HG02943 (cell line): Measurements from ENCODE around the gene TECTB.

Source experiments
- ATAC-seq: cut with Tn5 transposase; IDR thresholded peaks from one replicate; pipeline ENCODE4 v1.9.1; 2021; ENCODE audit warnings: mild to moderate bottlenecking, low read depth, moderate library complexity; ENCODE audit not compliant: unreplicated experiment

TECTB gene

GRCh38 chr10:112304267-112304859 is 21.2 kb downstream of the TECTB start:
- ATAC-seq, result no peak

DNA sequence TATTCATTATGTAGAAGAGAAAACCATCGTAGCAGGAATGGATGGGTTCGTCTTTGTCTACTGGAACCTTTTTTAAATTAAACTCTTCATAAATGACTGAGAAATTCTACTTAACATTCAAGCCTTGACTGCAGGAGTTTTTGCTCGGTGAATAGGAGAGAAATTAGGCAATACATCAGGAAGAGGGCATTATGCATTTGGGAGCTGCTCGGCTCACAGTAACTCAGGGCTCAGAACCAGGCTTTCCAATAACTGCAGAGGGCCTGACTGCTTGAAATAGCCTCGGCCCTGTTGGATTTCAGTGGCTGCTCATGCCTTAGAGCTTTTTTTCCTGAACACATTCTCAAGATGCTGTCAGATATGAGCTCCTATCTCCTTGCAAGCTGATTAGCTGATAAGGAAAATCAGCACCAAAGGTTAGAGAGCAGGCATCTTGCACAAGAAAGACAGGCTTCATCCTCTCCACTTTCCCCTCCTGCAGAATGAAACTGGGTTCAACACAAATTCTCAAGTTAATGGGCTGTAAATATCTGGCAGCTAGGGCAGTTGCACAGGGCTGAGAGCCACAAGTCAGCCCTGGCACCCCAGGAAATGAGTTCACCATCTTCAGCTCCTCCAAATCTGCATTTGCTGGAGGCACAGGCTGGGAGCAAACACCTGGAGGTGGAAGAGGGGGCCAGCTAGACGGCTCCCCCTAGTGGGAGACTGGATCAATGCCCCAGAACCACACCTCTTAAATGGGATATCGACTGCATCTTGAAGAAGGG is 24.3 kb downstream of the TECTB start:
- ATAC-seq, result no peak

DNA sequence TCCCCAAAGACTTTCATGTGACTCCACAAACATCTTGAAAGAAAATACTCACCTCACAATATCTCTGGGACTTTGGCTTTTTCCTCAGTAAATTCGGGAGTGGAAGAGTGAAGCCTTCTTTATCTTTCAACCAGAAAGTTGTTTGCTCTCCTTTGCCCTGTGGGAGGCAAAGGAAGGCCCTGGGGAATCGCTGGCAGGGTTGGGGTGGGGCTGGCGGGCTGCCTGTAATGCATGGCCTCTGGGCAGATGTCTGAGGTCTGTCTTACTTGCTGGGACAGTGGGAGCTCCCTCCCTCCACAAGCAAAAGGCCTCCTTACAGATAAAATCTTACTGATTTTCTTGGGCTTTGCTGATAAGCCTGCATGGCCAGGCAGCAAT is 24.9 kb downstream of the TECTB start:
- ATAC-seq, result no peak

- no peak for ATAC-seq
Observed at GRCh38 chr10:112311481-112311880, 28.3 kb downstream of the TECTB start.

GRCh38 chr10:112313234-112313633 is 30.0 kb downstream of the TECTB start:
- ATAC-seq, result no peak

GRCh38 chr10:112313911-112314310 is 30.7 kb downstream of the TECTB start:
- no peak for ATAC-seq

- ATAC-seq, result peak; percentile 76
Observed at GRCh38 chr10:112314822-112315474, 31.7 kb downstream of the TECTB start.

DNA sequence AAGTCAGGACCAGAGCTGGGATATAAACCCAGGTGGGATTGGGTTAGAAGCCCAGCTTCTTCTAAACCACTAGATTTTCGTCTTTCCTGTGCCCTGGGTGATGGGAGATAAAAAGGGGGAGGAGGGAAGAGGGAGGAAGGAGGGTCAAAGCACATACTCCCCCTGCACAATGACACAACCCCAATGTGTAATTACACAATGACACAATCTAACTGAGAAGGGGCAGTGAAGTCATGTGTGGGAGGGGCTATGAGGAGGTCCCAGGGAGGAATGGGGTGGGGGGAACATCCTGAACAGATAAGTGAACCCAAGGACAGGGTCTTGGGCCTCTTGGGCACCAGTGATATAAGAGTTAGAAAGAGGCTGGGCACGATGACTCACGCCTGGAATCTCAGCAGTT is 44.5 kb downstream of the TECTB start:
- ATAC-seq, result no peak

GRCh38 chr10:112330162-112330561 is 47.0 kb downstream of the TECTB start:
- ATAC-seq, result no peak

- ATAC-seq, result no peak
Observed at GRCh38 chr10:112330607-112331160, 47.5 kb downstream of the TECTB start.

DNA sequence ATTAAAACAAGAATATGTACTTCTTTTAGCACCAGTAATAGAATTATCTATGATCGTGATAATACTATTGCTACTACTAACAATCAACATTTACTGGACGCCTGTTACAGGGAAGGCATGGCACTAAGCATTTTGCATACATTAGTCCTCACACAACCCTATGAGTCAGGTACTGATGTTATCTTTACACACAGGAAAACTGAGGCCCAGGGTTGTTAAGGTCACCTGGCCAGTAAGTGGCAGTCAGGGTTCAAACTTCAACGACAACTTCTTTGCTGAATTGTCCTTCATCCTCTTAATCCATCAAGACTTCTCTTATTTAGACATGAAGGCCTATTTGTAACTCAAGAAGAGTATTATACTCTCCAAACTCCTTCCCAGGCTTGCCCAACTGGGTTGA is 48.8 kb downstream of the TECTB start:
- no peak for ATAC-seq

DNA sequence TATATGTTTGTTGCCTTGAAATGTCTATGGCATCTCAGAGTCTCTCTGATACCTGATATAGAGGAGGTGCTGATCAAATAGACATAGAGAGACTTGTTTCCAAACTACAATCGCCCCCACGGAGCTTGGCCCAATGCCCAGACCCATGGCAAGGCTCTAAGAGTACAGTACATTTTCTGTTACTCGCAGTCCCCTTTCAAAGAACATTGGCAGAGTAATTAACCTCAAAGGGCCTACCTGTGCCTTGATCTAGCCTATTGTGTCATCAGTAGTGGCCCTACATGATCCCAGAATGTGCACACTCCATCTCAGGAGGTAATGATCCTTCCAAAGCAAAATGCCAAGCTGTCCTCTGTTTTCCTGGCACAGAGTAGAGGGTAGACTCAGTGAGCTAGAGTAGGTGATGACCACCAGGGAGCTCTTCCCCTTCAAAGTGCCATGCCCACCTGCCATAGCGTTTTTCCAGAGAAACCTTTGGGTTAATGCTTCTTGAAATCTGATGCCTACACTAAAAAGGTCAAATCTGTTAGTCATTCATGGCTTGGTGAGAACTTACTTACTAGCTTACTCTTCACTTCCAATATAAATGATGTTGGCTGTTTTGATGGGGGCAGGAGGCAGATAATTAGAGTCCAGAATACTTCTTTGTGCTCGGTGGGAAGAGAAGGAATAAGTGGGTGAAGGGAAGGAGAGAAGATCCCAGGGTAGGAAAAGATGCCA is 49.5 kb downstream of the TECTB start:
- no peak for ATAC-seq

GRCh38 chr10:112333452-112333851 is 50.3 kb downstream of the TECTB start:
- no peak for ATAC-seq

GRCh38 chr10:112335111-112335867 is 52.1 kb downstream of the TECTB start:
- ATAC-seq, result no peak

DNA sequence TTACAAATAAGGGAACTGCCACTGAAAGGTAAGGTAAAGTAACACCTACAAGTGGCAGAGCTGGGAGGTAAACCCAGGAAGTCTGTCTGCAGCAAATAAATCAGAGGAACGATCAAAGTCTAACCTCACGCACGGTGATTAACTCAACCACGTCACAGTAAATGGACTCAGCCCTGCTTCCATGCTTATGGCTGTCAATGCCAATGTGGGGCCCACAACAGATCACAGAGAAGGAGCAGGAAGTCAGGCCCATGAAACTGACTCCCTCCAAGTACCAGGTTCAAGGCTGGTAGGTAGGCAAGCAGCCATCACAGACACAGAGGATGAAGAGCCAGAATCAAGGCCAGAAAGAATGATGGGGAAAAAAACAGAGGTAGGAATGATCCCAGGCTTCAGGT is 52.7 kb downstream of the TECTB start:
- ATAC-seq, result no peak

DNA sequence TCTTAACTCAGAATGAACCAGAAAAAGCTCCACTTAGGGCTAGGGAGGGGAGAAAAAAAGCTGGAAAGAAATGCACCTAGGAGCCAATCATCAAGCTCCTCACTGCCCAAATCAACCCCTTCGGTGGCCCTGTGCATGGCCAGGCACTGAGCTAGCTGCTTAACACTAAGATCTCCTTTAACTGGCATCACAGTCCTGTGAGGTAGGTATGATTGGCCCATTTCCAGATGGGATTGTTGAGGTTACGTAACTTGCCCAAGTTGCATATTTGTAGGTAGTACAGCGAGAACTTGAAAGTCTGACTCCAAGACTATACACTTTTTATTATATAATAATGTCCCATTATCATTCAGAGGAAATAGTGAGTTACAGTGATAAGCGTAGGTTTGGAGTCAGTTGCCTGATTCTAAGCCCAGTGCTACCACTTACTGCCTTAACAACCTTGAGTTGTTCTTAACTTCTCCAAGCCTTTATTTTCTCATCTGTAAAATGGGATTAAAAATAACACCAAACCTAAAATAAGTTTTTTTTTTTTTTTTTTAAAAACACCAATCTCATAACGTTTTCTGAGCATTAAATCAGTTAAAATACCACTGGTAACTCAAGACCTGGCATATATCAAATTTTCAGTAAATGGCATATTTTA is 53.5 kb downstream of the TECTB start:
- no peak for ATAC-seq

DNA sequence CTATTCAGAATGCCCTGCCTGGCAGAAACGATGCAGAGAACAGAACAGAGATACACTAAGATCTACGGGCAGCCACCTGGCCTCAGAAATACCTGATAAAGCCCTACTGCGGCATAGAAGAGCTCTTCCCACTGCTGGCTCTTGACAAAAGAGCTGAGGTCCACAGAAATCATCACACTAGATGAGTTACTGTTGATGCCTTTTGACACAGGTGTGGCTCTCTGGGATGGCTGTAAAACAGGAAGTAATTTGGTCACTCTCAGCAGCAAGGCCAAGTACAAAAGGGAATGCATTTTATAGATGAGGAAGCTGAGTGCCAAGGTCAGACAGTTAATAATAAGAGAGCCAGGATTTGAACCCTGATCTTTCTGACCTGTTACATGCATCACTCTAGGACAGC is 55.8 kb downstream of the TECTB start:
- ATAC-seq, result no peak

- ATAC-seq, result no peak
Observed at GRCh38 chr10:112340601-112341000, 57.4 kb downstream of the TECTB start.

DNA sequence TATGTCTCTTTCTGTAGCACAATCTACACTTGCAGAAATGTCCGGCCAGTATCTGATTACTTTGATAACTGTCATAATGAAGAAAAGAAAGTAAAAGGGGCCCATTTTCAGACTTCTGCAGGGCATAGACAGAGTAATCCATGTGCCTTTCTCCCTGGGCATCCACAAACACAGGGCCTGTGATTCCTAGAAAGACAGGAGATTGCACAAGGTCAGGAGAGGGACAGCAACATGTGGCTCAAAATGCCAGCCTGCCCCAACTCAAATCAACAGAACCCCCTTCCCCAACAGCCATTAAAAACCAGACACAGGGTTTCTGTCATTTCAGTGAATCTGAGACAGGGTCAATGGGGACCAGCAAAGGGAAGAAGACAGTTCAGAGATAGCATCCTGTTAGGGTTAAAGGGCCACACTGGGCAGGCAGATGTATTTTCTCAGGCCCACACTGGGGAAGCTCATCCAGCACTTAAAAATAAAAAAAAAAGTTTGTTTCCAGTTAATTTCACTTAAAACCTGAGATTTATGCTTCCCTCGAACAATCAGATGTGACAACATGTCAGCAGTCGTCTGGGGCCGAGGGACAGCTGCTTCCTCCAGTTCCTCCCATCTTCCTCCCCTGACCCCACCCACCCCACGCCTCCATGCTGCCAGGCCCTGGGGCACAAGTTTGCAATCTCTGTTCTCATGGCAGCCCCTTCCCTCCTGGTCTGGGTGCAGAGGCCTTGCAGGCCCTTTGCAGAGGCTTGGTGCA is 60.0 kb downstream of the TECTB start:
- ATAC-seq, result no peak
